Coronary artery (tissue), 2 donors: ENCODE measurements around the gene CDS2.

ENCODE experiments used
- DNase-seq: peaks from one replicate; pipeline ENCODE4 v3.0.0-alpha.2; 2017; ENCODE audit warnings: low spot score
- H3K27ac ChIP-seq, 2 donors: fragments of 200-600 bp; sonication (generic); one replicate each; pipeline ENCODE4 v1.5.1; 2016 to 2019
- H3K4me3 ChIP-seq: fragments of 200-600 bp; sonication (generic); 2 replicates; pipeline ENCODE4 v1.5.1; 2016; ENCODE audit warnings: mild to moderate bottlenecking, moderate library complexity
- TF ChIP-seq, protein P1 (sequence below): fragments of 200-600 bp; sonication (generic); IDR thresholded peaks from one replicate; pipeline ENCODE4 v1.5.1; 2019; ENCODE audit warnings: antibody characterized with exemption

Gene CDS2

DNA sequence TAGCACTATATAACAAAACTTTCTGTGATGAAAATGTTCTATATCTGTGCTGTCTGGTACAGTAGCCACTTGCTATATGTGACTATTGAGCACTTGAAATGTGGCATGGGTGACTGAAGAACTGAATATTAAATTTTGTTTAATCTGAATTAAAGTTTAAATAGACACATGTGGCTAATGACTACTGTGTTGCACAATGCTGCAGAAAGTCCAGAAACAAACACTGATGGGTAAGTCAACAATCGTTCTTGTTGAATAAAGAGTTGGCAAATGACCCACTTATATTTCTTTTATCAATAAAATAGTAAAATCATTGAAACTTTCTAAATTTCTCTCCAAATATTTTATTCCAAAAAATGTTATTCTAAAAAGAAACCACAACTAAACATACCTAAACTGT, 108.2 kb downstream of the CDS2 start:
- no peak overlapping the region for H3K27ac ChIP-seq
- no peak for DNase-seq
- H3K4me3 ChIP-seq, result no peak overlapping the region
- TF ChIP-seq, protein P1, sequence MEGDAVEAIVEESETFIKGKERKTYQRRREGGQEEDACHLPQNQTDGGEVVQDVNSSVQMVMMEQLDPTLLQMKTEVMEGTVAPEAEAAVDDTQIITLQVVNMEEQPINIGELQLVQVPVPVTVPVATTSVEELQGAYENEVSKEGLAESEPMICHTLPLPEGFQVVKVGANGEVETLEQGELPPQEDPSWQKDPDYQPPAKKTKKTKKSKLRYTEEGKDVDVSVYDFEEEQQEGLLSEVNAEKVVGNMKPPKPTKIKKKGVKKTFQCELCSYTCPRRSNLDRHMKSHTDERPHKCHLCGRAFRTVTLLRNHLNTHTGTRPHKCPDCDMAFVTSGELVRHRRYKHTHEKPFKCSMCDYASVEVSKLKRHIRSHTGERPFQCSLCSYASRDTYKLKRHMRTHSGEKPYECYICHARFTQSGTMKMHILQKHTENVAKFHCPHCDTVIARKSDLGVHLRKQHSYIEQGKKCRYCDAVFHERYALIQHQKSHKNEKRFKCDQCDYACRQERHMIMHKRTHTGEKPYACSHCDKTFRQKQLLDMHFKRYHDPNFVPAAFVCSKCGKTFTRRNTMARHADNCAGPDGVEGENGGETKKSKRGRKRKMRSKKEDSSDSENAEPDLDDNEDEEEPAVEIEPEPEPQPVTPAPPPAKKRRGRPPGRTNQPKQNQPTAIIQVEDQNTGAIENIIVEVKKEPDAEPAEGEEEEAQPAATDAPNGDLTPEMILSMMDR, result no peak
